RWPE2 (cell line): ENCODE data around the gene GTF3C1.

Experiments
- ATAC-seq: fragments of 200-7000 bp; cut with Tn5 transposase; 3 replicates; pipeline ENCODE4 v1.9.1; 2021; ENCODE audit warnings: low read depth
- DNase-seq: peaks from one replicate; pipeline ENCODE4 v3.0.0-alpha.2; 2020; ENCODE audit warnings: low spot score
- H3K27ac ChIP-seq: fragments of 450-650 bp; 2 replicates; pipeline ENCODE4 v1.5.1; 2017; ENCODE audit warnings: mild to moderate bottlenecking; ENCODE audit not compliant: poor library complexity, severe bottlenecking
- H3K27me3 ChIP-seq: fragments of 250-450 bp; sonication (Bioruptor Pico); 2 replicates; pipeline ENCODE4 v1.5.1; 2021; ENCODE audit warnings: mild to moderate bottlenecking, moderate library complexity; ENCODE audit not compliant: insufficient read depth, poor library complexity, severe bottlenecking
- H3K36me3 ChIP-seq: fragments of 250-450 bp; sonication (Bioruptor Pico); 2 replicates; pipeline ENCODE4 v1.5.1; 2020; ENCODE audit warnings: low read depth, mild to moderate bottlenecking, moderate library complexity
- H3K4me1 ChIP-seq: fragments of 250-450 bp; sonication (Bioruptor Pico); 2 replicates; pipeline ENCODE4 v1.5.1; 2021; ENCODE audit warnings: mild to moderate bottlenecking, moderate library complexity; ENCODE audit not compliant: insufficient read depth, poor library complexity, severe bottlenecking
- H3K4me3 ChIP-seq: fragments of 250-450 bp; sonication (Bioruptor Pico); 2 replicates; pipeline ENCODE4 v1.5.1; 2021; ENCODE audit warnings: mild to moderate bottlenecking, moderate library complexity; ENCODE audit not compliant: severe bottlenecking
- H3K9me3 ChIP-seq: fragments of 250-450 bp; sonication (Bioruptor Pico); 2 replicates; pipeline ENCODE4 v1.5.1; 2021; ENCODE audit warnings: mild to moderate bottlenecking, moderate library complexity; ENCODE audit not compliant: severe bottlenecking
- CTCF ChIP-seq: fragments of 450-650 bp; IDR thresholded peaks from one replicate; pipeline ENCODE4 v1.5.1; 2017; ENCODE audit warnings: mild to moderate bottlenecking, moderate library complexity; ENCODE audit not compliant: poor library complexity, severe bottlenecking

The GTF3C1 gene

GRCh38 chr16:27428026-27428785, 121.5 kb downstream of the GTF3C1 start:
- Histone ChIP-seq H3K9me3 (no peaks in the 10 kb centered on the region), H3K4me3 (no peak overlapping the region), H3K27me3 (no peaks in the 10 kb centered on the region), H3K27ac (no peak overlapping the region), H3K36me3 (no peaks in the 10 kb centered on the region), H3K4me1 (no peaks in the 10 kb centered on the region)
- ATAC-seq, result no peak
- DNase-seq, result no peak
- TF ChIP-seq CTCF, result no peak

DNA sequence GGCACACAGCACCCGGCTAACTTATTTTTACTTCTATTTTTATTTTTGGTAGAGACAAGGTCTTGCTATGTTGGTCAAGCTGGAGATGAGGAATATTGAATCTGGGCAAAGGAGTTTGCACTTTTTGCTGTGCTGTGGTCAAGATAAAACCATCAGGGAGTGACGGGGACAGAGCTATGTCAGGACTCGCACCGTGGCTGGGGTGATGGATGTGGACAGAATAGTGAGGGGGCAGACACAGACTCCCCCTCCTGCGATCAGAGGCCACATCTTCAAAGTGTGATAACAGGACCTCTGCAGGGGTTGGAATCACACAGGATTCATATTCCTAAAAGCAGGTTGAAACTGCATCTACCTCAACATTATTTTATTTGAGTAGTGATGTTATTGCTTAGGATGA, 122.2 kb downstream of the GTF3C1 start:
- no peaks in the 10 kb centered on the region for H3K36me3 ChIP-seq
- H3K4me1 ChIP-seq, result no peaks in the 10 kb centered on the region
- TF ChIP-seq CTCF, result no peak
- no peaks in the 10 kb centered on the region for H3K27me3 ChIP-seq
- DNase-seq, result no peak
- H3K27ac ChIP-seq, result no peak overlapping the region
- ATAC-seq, result no peak
- H3K4me3 ChIP-seq, result no peak overlapping the region
- peaks cover 2% of the 10 kb centered on the region for H3K9me3 ChIP-seq

GRCh38 chr16:27426423-27427408, 123.0 kb downstream of the GTF3C1 start:
- no peak overlapping the region for H3K27ac ChIP-seq
- no peak overlapping the region for H3K4me3 ChIP-seq

DNA sequence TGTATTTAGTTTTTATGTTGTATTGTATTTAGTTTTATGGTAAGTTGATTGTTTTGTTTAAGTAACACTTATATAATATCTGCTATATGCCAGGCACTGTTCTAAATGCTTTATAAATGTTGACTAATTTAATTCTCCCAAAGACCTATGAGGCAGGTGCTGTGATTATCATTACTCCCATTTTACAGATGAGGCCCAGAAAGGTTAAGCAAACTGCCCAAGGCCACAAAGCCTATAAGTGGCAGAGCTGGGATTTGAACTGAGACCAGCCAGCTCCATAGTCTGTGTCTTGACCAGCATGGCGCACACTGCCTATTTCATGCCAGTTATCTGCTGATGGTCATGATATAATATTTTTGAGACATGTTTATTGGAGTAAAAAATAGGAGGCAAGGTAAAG, 123.8 kb downstream of the GTF3C1 start:
- Histone ChIP-seq H3K4me3 (no peak overlapping the region), H3K27me3 (no peaks in the 10 kb centered on the region), H3K36me3 (no peaks in the 10 kb centered on the region), H3K9me3 (peaks cover 7% of the 10 kb centered on the region), H3K4me1 (no peaks in the 10 kb centered on the region), H3K27ac (no peak overlapping the region)
- ATAC-seq (no peak), DNase-seq (no peak)
- TF ChIP-seq CTCF, result no peak

More at GRCh38 chr16:27426423-27427408, 123.0 kb downstream of the GTF3C1 start:
- DNase-seq (no peak), ATAC-seq (peak; percentile 99)
- H3K27me3 ChIP-seq, result no peaks in the 10 kb centered on the region
- TF ChIP-seq CTCF, result no peak
- H3K4me1 ChIP-seq, result no peaks in the 10 kb centered on the region
- H3K9me3 ChIP-seq, result peaks cover 7% of the 10 kb centered on the region
- H3K36me3 ChIP-seq, result no peaks in the 10 kb centered on the region
